Measurements from ENCODE around the gene CDYL.

DNA sequence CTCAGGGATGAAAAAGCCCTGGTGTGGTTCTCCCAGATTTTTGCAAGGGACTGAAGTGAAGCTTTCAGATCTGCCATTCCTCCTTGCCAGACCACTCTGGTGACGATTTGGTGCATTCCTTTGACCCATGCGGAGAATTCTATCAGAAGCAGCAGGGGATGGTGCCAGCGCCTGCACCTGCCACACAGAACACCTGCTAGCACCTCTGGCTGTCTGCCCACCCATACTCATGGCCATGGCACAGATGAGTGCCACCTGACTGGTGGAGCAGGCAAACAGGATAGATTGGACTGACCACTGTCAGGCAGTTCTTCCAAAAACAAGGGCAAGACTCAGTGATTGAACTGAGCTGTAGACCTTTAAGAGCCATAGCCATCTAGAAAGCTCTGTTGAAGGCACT lies 107.1 kb downstream of the CDYL start:
- TF ChIP-seq, protein P1, sequence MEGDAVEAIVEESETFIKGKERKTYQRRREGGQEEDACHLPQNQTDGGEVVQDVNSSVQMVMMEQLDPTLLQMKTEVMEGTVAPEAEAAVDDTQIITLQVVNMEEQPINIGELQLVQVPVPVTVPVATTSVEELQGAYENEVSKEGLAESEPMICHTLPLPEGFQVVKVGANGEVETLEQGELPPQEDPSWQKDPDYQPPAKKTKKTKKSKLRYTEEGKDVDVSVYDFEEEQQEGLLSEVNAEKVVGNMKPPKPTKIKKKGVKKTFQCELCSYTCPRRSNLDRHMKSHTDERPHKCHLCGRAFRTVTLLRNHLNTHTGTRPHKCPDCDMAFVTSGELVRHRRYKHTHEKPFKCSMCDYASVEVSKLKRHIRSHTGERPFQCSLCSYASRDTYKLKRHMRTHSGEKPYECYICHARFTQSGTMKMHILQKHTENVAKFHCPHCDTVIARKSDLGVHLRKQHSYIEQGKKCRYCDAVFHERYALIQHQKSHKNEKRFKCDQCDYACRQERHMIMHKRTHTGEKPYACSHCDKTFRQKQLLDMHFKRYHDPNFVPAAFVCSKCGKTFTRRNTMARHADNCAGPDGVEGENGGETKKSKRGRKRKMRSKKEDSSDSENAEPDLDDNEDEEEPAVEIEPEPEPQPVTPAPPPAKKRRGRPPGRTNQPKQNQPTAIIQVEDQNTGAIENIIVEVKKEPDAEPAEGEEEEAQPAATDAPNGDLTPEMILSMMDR (IDR thresholded peaks at IDR 0.05) = no peak
- no peak for TF ChIP-seq EZH2 (IDR thresholded peaks at IDR 0.05)

All from neural progenitor cell (in vitro differentiated cells).